ENCODE results near the gene ARF5.

The ARF5 gene

GRCh38 chr7:127591189-127591588 is 3.0 kb downstream of the ARF5 start:
- no CpG with 5 or more reads among the region's 7 CpGs for WGBS (ENCODE audit: extremely low coverage, insufficient coverage, low lambda C conversion rate)

GRCh38 chr7:127591591-127591990 is 3.4 kb downstream of the ARF5 start:
- no peak overlapping the region for H4K8ac ChIP-seq (ENCODE audit: low read depth, low read length)
- H4K5ac ChIP-seq (ENCODE audit: low read length) = no peak overlapping the region
- no peak overlapping the region for H3K4ac ChIP-seq (ENCODE audit: low read depth, low read length)
- no peak overlapping the region for H3K23ac ChIP-seq (ENCODE audit: low read length)
- no peak overlapping the region for H3K4me3 ChIP-seq (ENCODE audit: low read length)
- H3K36me3 ChIP-seq (ENCODE audit: control insufficient read depth, insufficient read depth, low read length) = peaks cover 9% of the 10 kb centered on the region
- no peak overlapping the region for H3K9ac ChIP-seq (ENCODE audit: low read length)
- no peaks in the 10 kb centered on the region for H3K4me1 ChIP-seq (ENCODE audit: control insufficient read depth, low read depth, low read length)
- peaks cover 2% of the 10 kb centered on the region for H3K79me2 ChIP-seq (ENCODE audit: control insufficient read depth, insufficient read depth, low read length)
- no peak overlapping the region for H3K4me2 ChIP-seq (ENCODE audit: low read length)
- no peak overlapping the region for H2AK5ac ChIP-seq (ENCODE audit: low read length)
- H2BK120ac ChIP-seq (ENCODE audit: low read depth, low read length) = no peak overlapping the region
- no peak overlapping the region for H2BK15ac ChIP-seq (replicated peaks; ENCODE audit: low read depth)
- DNase-seq = no peak
- H3K18ac ChIP-seq (ENCODE audit: low read length) = no peak overlapping the region
- no peak overlapping the region for H3K56ac ChIP-seq (ENCODE audit: low read length)
- no peak overlapping the region for H2BK5ac ChIP-seq (ENCODE audit: low read length)
- H3K27ac ChIP-seq (ENCODE audit: low read depth, low read length) = no peak overlapping the region
- WGBS (ENCODE audit: extremely low coverage, insufficient coverage, low lambda C conversion rate) = no CpG with 5 or more reads among the region's 6 CpGs
- no peaks in the 10 kb centered on the region for H3K27me3 ChIP-seq (ENCODE audit: insufficient read depth, low read length, poor library complexity)
- H3K79me1 ChIP-seq (ENCODE audit: low read length) = peaks cover 5% of the 10 kb centered on the region

More at GRCh38 chr7:127591189-127591588, 3.0 kb downstream of the ARF5 start:
- no peak overlapping the region for H3K4me3 ChIP-seq (ENCODE audit: low read length)
- no peak overlapping the region for H4K5ac ChIP-seq (ENCODE audit: low read length)
- peaks cover 9% of the 10 kb centered on the region for H3K36me3 ChIP-seq (ENCODE audit: control insufficient read depth, insufficient read depth, low read length)
- no peak for DNase-seq
- H3K4ac ChIP-seq (ENCODE audit: low read depth, low read length) = no peak overlapping the region
- H3K79me2 ChIP-seq (ENCODE audit: control insufficient read depth, insufficient read depth, low read length) = peaks cover 2% of the 10 kb centered on the region
- H3K23ac ChIP-seq (ENCODE audit: low read length) = no peak overlapping the region
- H3K56ac ChIP-seq (ENCODE audit: low read length) = no peak overlapping the region
- H3K27me3 ChIP-seq (ENCODE audit: insufficient read depth, low read length, poor library complexity) = no peaks in the 10 kb centered on the region
- no peak overlapping the region for H2BK15ac ChIP-seq (replicated peaks; ENCODE audit: low read depth)
- no peak overlapping the region for H2AK5ac ChIP-seq (ENCODE audit: low read length)
- peaks cover 5% of the 10 kb centered on the region for H3K79me1 ChIP-seq (ENCODE audit: low read length)
- H2BK120ac ChIP-seq (ENCODE audit: low read depth, low read length) = no peak overlapping the region
- no peak overlapping the region for H2BK5ac ChIP-seq (ENCODE audit: low read length)
- H3K27ac ChIP-seq (ENCODE audit: low read depth, low read length) = no peak overlapping the region
- H4K8ac ChIP-seq (ENCODE audit: low read depth, low read length) = no peak overlapping the region
- no peak overlapping the region for H3K4me2 ChIP-seq (ENCODE audit: low read length)
- no peaks in the 10 kb centered on the region for H3K4me1 ChIP-seq (ENCODE audit: control insufficient read depth, low read depth, low read length)
- H3K18ac ChIP-seq (ENCODE audit: low read length) = no peak overlapping the region
- H3K9ac ChIP-seq (ENCODE audit: low read length) = no peak overlapping the region

- H3K79me2 ChIP-seq (ENCODE audit: control insufficient read depth, insufficient read depth, low read length) = peaks cover 2% of the 10 kb centered on the region
- H2BK15ac ChIP-seq (replicated peaks; ENCODE audit: low read depth) = no peak overlapping the region
- H2AK5ac ChIP-seq (ENCODE audit: low read length) = no peak overlapping the region
- H3K79me1 ChIP-seq (ENCODE audit: low read length) = peaks cover 5% of the 10 kb centered on the region
- no peak overlapping the region for H3K4me3 ChIP-seq (ENCODE audit: low read length)
- H4K8ac ChIP-seq (ENCODE audit: low read depth, low read length) = no peak overlapping the region
- H3K27ac ChIP-seq (ENCODE audit: low read depth, low read length) = no peak overlapping the region
- no peaks in the 10 kb centered on the region for H3K27me3 ChIP-seq (ENCODE audit: insufficient read depth, low read length, poor library complexity)
- H3K23ac ChIP-seq (ENCODE audit: low read length) = no peak overlapping the region
- no peak overlapping the region for H3K56ac ChIP-seq (ENCODE audit: low read length)
- H4K5ac ChIP-seq (ENCODE audit: low read length) = no peak overlapping the region
- no peak overlapping the region for H3K18ac ChIP-seq (ENCODE audit: low read length)
- no peak overlapping the region for H2BK5ac ChIP-seq (ENCODE audit: low read length)
- no peak overlapping the region for H3K4me2 ChIP-seq (ENCODE audit: low read length)
- peaks cover 9% of the 10 kb centered on the region for H3K36me3 ChIP-seq (ENCODE audit: control insufficient read depth, insufficient read depth, low read length)
- no peaks in the 10 kb centered on the region for H3K4me1 ChIP-seq (ENCODE audit: control insufficient read depth, low read depth, low read length)
- no peak overlapping the region for H2BK120ac ChIP-seq (ENCODE audit: low read depth, low read length)
- WGBS (ENCODE audit: extremely low coverage, insufficient coverage, low lambda C conversion rate) = no CpG with 5 or more reads among the region's 4 CpGs
- no peak overlapping the region for H3K9ac ChIP-seq (ENCODE audit: low read length)
- no peak for DNase-seq
- no peak overlapping the region for H3K4ac ChIP-seq (ENCODE audit: low read depth, low read length)
Observed at GRCh38 chr7:127592550-127592949, 4.3 kb downstream of the ARF5 start.

GRCh38 chr7:127594490-127594889 is 6.3 kb downstream of the ARF5 start:
- H3K23ac ChIP-seq (ENCODE audit: low read length) = no peak overlapping the region
- no peak overlapping the region for H3K4ac ChIP-seq (ENCODE audit: low read depth, low read length)
- no peaks in the 10 kb centered on the region for H3K4me1 ChIP-seq (ENCODE audit: control insufficient read depth, low read depth, low read length)
- no peak overlapping the region for H2BK15ac ChIP-seq (replicated peaks; ENCODE audit: low read depth)
- no peak overlapping the region for H2BK120ac ChIP-seq (ENCODE audit: low read depth, low read length)
- no peak overlapping the region for H3K18ac ChIP-seq (ENCODE audit: low read length)
- H3K4me2 ChIP-seq (ENCODE audit: low read length) = no peak overlapping the region
- H4K8ac ChIP-seq (ENCODE audit: low read depth, low read length) = no peak overlapping the region
- H3K9ac ChIP-seq (ENCODE audit: low read length) = no peak overlapping the region
- H2BK5ac ChIP-seq (ENCODE audit: low read length) = no peak overlapping the region
- no peaks in the 10 kb centered on the region for H3K27me3 ChIP-seq (ENCODE audit: insufficient read depth, low read length, poor library complexity)
- no peak overlapping the region for H3K27ac ChIP-seq (ENCODE audit: low read depth, low read length)
- no peak overlapping the region for H4K5ac ChIP-seq (ENCODE audit: low read length)
- no peak overlapping the region for H2AK5ac ChIP-seq (ENCODE audit: low read length)
- peaks cover 9% of the 10 kb centered on the region for H3K36me3 ChIP-seq (ENCODE audit: control insufficient read depth, insufficient read depth, low read length)
- no peak overlapping the region for H3K4me3 ChIP-seq (ENCODE audit: low read length)
- no peak overlapping the region for H3K56ac ChIP-seq (ENCODE audit: low read length)
- no peak for DNase-seq
- WGBS (ENCODE audit: extremely low coverage, insufficient coverage, low lambda C conversion rate) = no CpG with 5 or more reads among the region's 1 CpG
- H3K79me1 ChIP-seq (ENCODE audit: low read length) = no peaks in the 10 kb centered on the region
- no peaks in the 10 kb centered on the region for H3K79me2 ChIP-seq (ENCODE audit: control insufficient read depth, insufficient read depth, low read length)

- H2BK5ac ChIP-seq (ENCODE audit: low read length) = no peak overlapping the region
- H3K9ac ChIP-seq (ENCODE audit: low read length) = no peak overlapping the region
- H4K8ac ChIP-seq (ENCODE audit: low read depth, low read length) = no peak overlapping the region
- no peak overlapping the region for H3K56ac ChIP-seq (ENCODE audit: low read length)
- H3K79me1 ChIP-seq (ENCODE audit: low read length) = no peaks in the 10 kb centered on the region
- H2AK5ac ChIP-seq (ENCODE audit: low read length) = no peak overlapping the region
- no peak overlapping the region for H3K4me3 ChIP-seq (ENCODE audit: low read length)
- H3K4me2 ChIP-seq (ENCODE audit: low read length) = no peak overlapping the region
- no peak overlapping the region for H3K18ac ChIP-seq (ENCODE audit: low read length)
- no CpG with 5 or more reads among the region's 5 CpGs for WGBS (ENCODE audit: extremely low coverage, insufficient coverage, low lambda C conversion rate)
- H4K5ac ChIP-seq (ENCODE audit: low read length) = no peak overlapping the region
- peaks cover 7% of the 10 kb centered on the region for H3K36me3 ChIP-seq (ENCODE audit: control insufficient read depth, insufficient read depth, low read length)
- DNase-seq = no peak
- H3K27me3 ChIP-seq (ENCODE audit: insufficient read depth, low read length, poor library complexity) = no peaks in the 10 kb centered on the region
- no peak overlapping the region for H2BK15ac ChIP-seq (replicated peaks; ENCODE audit: low read depth)
- no peak overlapping the region for H2BK120ac ChIP-seq (ENCODE audit: low read depth, low read length)
- H3K79me2 ChIP-seq (ENCODE audit: control insufficient read depth, insufficient read depth, low read length) = no peaks in the 10 kb centered on the region
- no peak overlapping the region for H3K27ac ChIP-seq (ENCODE audit: low read depth, low read length)
- H3K4ac ChIP-seq (ENCODE audit: low read depth, low read length) = no peak overlapping the region
- H3K23ac ChIP-seq (ENCODE audit: low read length) = no peak overlapping the region
- no peaks in the 10 kb centered on the region for H3K4me1 ChIP-seq (ENCODE audit: control insufficient read depth, low read depth, low read length)
Observed at GRCh38 chr7:127595737-127596136, 7.5 kb downstream of the ARF5 start.

GRCh38 chr7:127598318-127598717 is 10.1 kb downstream of the ARF5 start:
- Histone ChIP-seq H3K27me3 (ENCODE audit: insufficient read depth, low read length, poor library complexity) (no peaks in the 10 kb centered on the region), H2AK5ac (ENCODE audit: low read length) (no peak overlapping the region), H3K23ac (ENCODE audit: low read length) (no peak overlapping the region), H3K4ac (ENCODE audit: low read depth, low read length) (no peak overlapping the region), H3K79me1 (ENCODE audit: low read length) (no peaks in the 10 kb centered on the region), H3K36me3 (ENCODE audit: control insufficient read depth, insufficient read depth, low read length) (no peaks in the 10 kb centered on the region), H4K5ac (ENCODE audit: low read length) (no peak overlapping the region), H2BK15ac (replicated peaks; ENCODE audit: low read depth) (no peak overlapping the region), H3K4me3 (ENCODE audit: low read length) (no peak overlapping the region), H3K27ac (ENCODE audit: low read depth, low read length) (no peak overlapping the region), H2BK120ac (ENCODE audit: low read depth, low read length) (no peak overlapping the region), H3K56ac (ENCODE audit: low read length) (no peak overlapping the region), H4K8ac (ENCODE audit: low read depth, low read length) (no peak overlapping the region), H3K4me2 (ENCODE audit: low read length) (no peak overlapping the region), H3K4me1 (ENCODE audit: control insufficient read depth, low read depth, low read length) (no peaks in the 10 kb centered on the region), H3K79me2 (ENCODE audit: control insufficient read depth, insufficient read depth, low read length) (no peaks in the 10 kb centered on the region), H3K18ac (ENCODE audit: low read length) (no peak overlapping the region), H2BK5ac (ENCODE audit: low read length) (no peak overlapping the region), H3K9ac (ENCODE audit: low read length) (no peak overlapping the region)
- no CpG with 5 or more reads among the region's 6 CpGs for WGBS (ENCODE audit: extremely low coverage, insufficient coverage, low lambda C conversion rate)
- peak; percentile 88 for DNase-seq
